Measurements from ENCODE around the gene MRI1.
A peak's percentile ranks its signal among the peaks of the same experiment; 100 is the strongest.

MRI1 gene

GRCh38 chr19:13794757-13795589, 30.7 kb downstream of the MRI1 start, which contains the start of gene ZSWIM4:
Gene ZSWIM4, plus strand, starts transcription at chr19:13795443. Its CDS starts 206 bp downstream, at chr19:13795649.
- Mint-ChIP-seq H3K4me3 (peak within 1 kb of the TSS; percentile 93), H3K9me3 (no peaks in the 10 kb centered on the region), H3K27me3 (no peaks in the 10 kb centered on the region)

GRCh38 chr19:13795595-13796300, 31.4 kb downstream of the MRI1 start:
- H3K27me3 Mint-ChIP-seq: no peaks in the 10 kb centered on the region

More at GRCh38 chr19:13794757-13795589, 30.7 kb downstream of the MRI1 start, which contains the start of gene ZSWIM4:
- H3K27ac Mint-ChIP-seq: peak within 1 kb of the TSS; percentile 82
- no peaks in the 10 kb centered on the region for H3K36me3 Mint-ChIP-seq (ENCODE audit: low read depth)
- H3K4me1 Mint-ChIP-seq (ENCODE audit: low read depth): peaks cover 35% of the 10 kb centered on the region

GRCh38 chr19:13796301-13797057, 32.2 kb downstream of the MRI1 start:
- H3K27ac Mint-ChIP-seq: peak overlapping the region; percentile 79
- H3K36me3 Mint-ChIP-seq (ENCODE audit: low read depth): peaks cover 4% of the 10 kb centered on the region
- H3K4me3 Mint-ChIP-seq: peak overlapping the region; percentile 81
- H3K9me3 Mint-ChIP-seq: no peaks in the 10 kb centered on the region
- peaks cover 29% of the 10 kb centered on the region for H3K4me1 Mint-ChIP-seq (ENCODE audit: low read depth)
- no peaks in the 10 kb centered on the region for H3K27me3 Mint-ChIP-seq

More at GRCh38 chr19:13795595-13796300, 31.4 kb downstream of the MRI1 start:
- peaks cover 29% of the 10 kb centered on the region for H3K4me1 Mint-ChIP-seq (ENCODE audit: low read depth)
- H3K36me3 Mint-ChIP-seq (ENCODE audit: low read depth): no peaks in the 10 kb centered on the region
- no peaks in the 10 kb centered on the region for H3K9me3 Mint-ChIP-seq
- peak overlapping the region; percentile 93 for H3K4me3 Mint-ChIP-seq
- H3K27ac Mint-ChIP-seq: peak overlapping the region; percentile 79

GRCh38 chr19:13797058-13797440, 32.7 kb downstream of the MRI1 start:
- Mint-ChIP-seq H3K27me3 (no peaks in the 10 kb centered on the region), H3K36me3 (ENCODE audit: low read depth) (peaks cover 4% of the 10 kb centered on the region)

GRCh38 chr19:13797870-13798269, 33.5 kb downstream of the MRI1 start:
- H3K4me1 Mint-ChIP-seq (ENCODE audit: low read depth): peaks cover 29% of the 10 kb centered on the region
- no peak overlapping the region for H3K4me3 Mint-ChIP-seq
- peaks cover 4% of the 10 kb centered on the region for H3K36me3 Mint-ChIP-seq (ENCODE audit: low read depth)
- H3K9me3 Mint-ChIP-seq: no peaks in the 10 kb centered on the region
- H3K27me3 Mint-ChIP-seq: no peaks in the 10 kb centered on the region
- no peak overlapping the region for H3K27ac Mint-ChIP-seq

More at GRCh38 chr19:13797058-13797440, 32.7 kb downstream of the MRI1 start:
- no peak overlapping the region for H3K27ac Mint-ChIP-seq
- no peaks in the 10 kb centered on the region for H3K9me3 Mint-ChIP-seq
- H3K4me1 Mint-ChIP-seq (ENCODE audit: low read depth): peaks cover 29% of the 10 kb centered on the region
- H3K4me3 Mint-ChIP-seq: peak overlapping the region; percentile 81

- no peak overlapping the region for H3K27ac Mint-ChIP-seq
- no peaks in the 10 kb centered on the region for H3K9me3 Mint-ChIP-seq
- peaks cover 17% of the 10 kb centered on the region for H3K4me1 Mint-ChIP-seq (ENCODE audit: low read depth)
- no peak overlapping the region for H3K4me3 Mint-ChIP-seq
- peaks cover 4% of the 10 kb centered on the region for H3K36me3 Mint-ChIP-seq (ENCODE audit: low read depth)
- H3K27me3 Mint-ChIP-seq: no peaks in the 10 kb centered on the region
Measured at GRCh38 chr19:13799669-13800068, 35.3 kb downstream of the MRI1 start.

- Mint-ChIP-seq H3K4me1 (ENCODE audit: low read depth) (no peaks in the 10 kb centered on the region), H3K36me3 (ENCODE audit: low read depth) (peaks cover 8% of the 10 kb centered on the region), H3K9me3 (no peaks in the 10 kb centered on the region), H3K27ac (no peak overlapping the region), H3K27me3 (no peaks in the 10 kb centered on the region), H3K4me3 (no peak overlapping the region)
Measured at GRCh38 chr19:13803038-13803437, 38.7 kb downstream of the MRI1 start.

GRCh38 chr19:13804830-13805683, 40.7 kb downstream of the MRI1 start:
- no peaks in the 10 kb centered on the region for H3K27me3 Mint-ChIP-seq
- peaks cover 8% of the 10 kb centered on the region for H3K36me3 Mint-ChIP-seq (ENCODE audit: low read depth)
- H3K9me3 Mint-ChIP-seq: no peaks in the 10 kb centered on the region
- no peak overlapping the region for H3K27ac Mint-ChIP-seq
- no peaks in the 10 kb centered on the region for H3K4me1 Mint-ChIP-seq (ENCODE audit: low read depth)
- no peak overlapping the region for H3K4me3 Mint-ChIP-seq

GRCh38 chr19:13806728-13807127, 42.4 kb downstream of the MRI1 start:
- Mint-ChIP-seq H3K9me3 (no peaks in the 10 kb centered on the region), H3K4me1 (ENCODE audit: low read depth) (no peaks in the 10 kb centered on the region), H3K27me3 (no peaks in the 10 kb centered on the region), H3K27ac (no peak overlapping the region), H3K4me3 (no peak overlapping the region), H3K36me3 (ENCODE audit: low read depth) (peaks cover 5% of the 10 kb centered on the region)

GRCh38 chr19:13807421-13808021, 43.2 kb downstream of the MRI1 start:
- H3K4me3 Mint-ChIP-seq: no peak overlapping the region
- no peaks in the 10 kb centered on the region for H3K27me3 Mint-ChIP-seq
- H3K27ac Mint-ChIP-seq: no peak overlapping the region
- H3K4me1 Mint-ChIP-seq (ENCODE audit: low read depth): no peaks in the 10 kb centered on the region
- peaks cover 5% of the 10 kb centered on the region for H3K36me3 Mint-ChIP-seq (ENCODE audit: low read depth)
- no peaks in the 10 kb centered on the region for H3K9me3 Mint-ChIP-seq

GRCh38 chr19:13808856-13809255, 44.5 kb downstream of the MRI1 start:
- no peak overlapping the region for H3K4me3 Mint-ChIP-seq
- no peaks in the 10 kb centered on the region for H3K9me3 Mint-ChIP-seq
- peaks cover 10% of the 10 kb centered on the region for H3K36me3 Mint-ChIP-seq (ENCODE audit: low read depth)
- no peaks in the 10 kb centered on the region for H3K27me3 Mint-ChIP-seq
- H3K4me1 Mint-ChIP-seq (ENCODE audit: low read depth): no peaks in the 10 kb centered on the region
- no peak overlapping the region for H3K27ac Mint-ChIP-seq

GRCh38 chr19:13812544-13812943, 48.2 kb downstream of the MRI1 start:
- Mint-ChIP-seq H3K27me3 (no peaks in the 10 kb centered on the region), H3K9me3 (no peaks in the 10 kb centered on the region), H3K4me3 (no peak overlapping the region), H3K4me1 (ENCODE audit: low read depth) (no peaks in the 10 kb centered on the region), H3K36me3 (ENCODE audit: low read depth) (peaks cover 5% of the 10 kb centered on the region), H3K27ac (no peak overlapping the region)

GRCh38 chr19:13813147-13813546, 48.8 kb downstream of the MRI1 start:
- peaks cover 5% of the 10 kb centered on the region for H3K36me3 Mint-ChIP-seq (ENCODE audit: low read depth)
- H3K9me3 Mint-ChIP-seq: no peaks in the 10 kb centered on the region
- no peaks in the 10 kb centered on the region for H3K4me1 Mint-ChIP-seq (ENCODE audit: low read depth)
- H3K27me3 Mint-ChIP-seq: no peaks in the 10 kb centered on the region
- no peak overlapping the region for H3K4me3 Mint-ChIP-seq
- H3K27ac Mint-ChIP-seq: no peak overlapping the region

- Mint-ChIP-seq H3K4me3 (no peak overlapping the region), H3K36me3 (ENCODE audit: low read depth) (peaks cover 5% of the 10 kb centered on the region), H3K27ac (no peak overlapping the region), H3K27me3 (no peaks in the 10 kb centered on the region), H3K4me1 (ENCODE audit: low read depth) (no peaks in the 10 kb centered on the region), H3K9me3 (no peaks in the 10 kb centered on the region)
Measured at GRCh38 chr19:13814550-13814949, 50.2 kb downstream of the MRI1 start.

All from stimulated activated naive CD8-positive, alpha-beta T cell treated with anti-CD3 and anti-CD28 coated beads, Interleukin-15, Interleukin-2, amounts not matched to agents 100 ng/mL and 50 ng/mL, for 24 hours (primary cell).